SH-SY5Y (cell line): Measurements from ENCODE around the gene XYLB.

Source experiments
- GATA2 ChIP-seq: IDR thresholded peaks from 2 replicates; pipeline ENCODE4 v1.6.1; 2011; ENCODE audit warnings: mild to moderate bottlenecking, low read depth, low read length
- GATA3 ChIP-seq: IDR thresholded peaks from 2 replicates; pipeline ENCODE4 v1.6.1; 2011; ENCODE audit warnings: low read depth, mild to moderate bottlenecking, low read length, moderate library complexity

The XYLB gene

GRCh38 chr3:38315488-38316230, 30.9 kb upstream of the XYLB start:
- TF ChIP-seq GATA3, result no peak
- no peak for TF ChIP-seq GATA2

GRCh38 chr3:38316356-38317191, 30.0 kb upstream of the XYLB start:
- TF ChIP-seq GATA3 (no peak), GATA2 (no peak)

GRCh38 chr3:38317192-38317759, 29.3 kb upstream of the XYLB start:
- TF ChIP-seq GATA3 (no peak), GATA2 (no peak)

- TF ChIP-seq GATA3 (no peak), GATA2 (no peak)
Observed at GRCh38 chr3:38318766-38319671, 27.6 kb upstream of the XYLB start.

GRCh38 chr3:38323060-38323459, 23.5 kb upstream of the XYLB start:
- TF ChIP-seq GATA2 (no peak), GATA3 (no peak)

- no peak for TF ChIP-seq GATA2
- TF ChIP-seq GATA3, result no peak
Observed at GRCh38 chr3:38325256-38325655, 21.3 kb upstream of the XYLB start.

- no peak for TF ChIP-seq GATA2
- TF ChIP-seq GATA3, result no peak
Observed at GRCh38 chr3:38327335-38328009, 19.1 kb upstream of the XYLB start.

- TF ChIP-seq GATA2 (no peak), GATA3 (no peak)
Observed at GRCh38 chr3:38331257-38332022, 15.1 kb upstream of the XYLB start.

- TF ChIP-seq GATA3, result no peak
- TF ChIP-seq GATA2, result no peak
Observed at GRCh38 chr3:38332201-38332600, 14.4 kb upstream of the XYLB start.

GRCh38 chr3:38334142-38335055, 12.2 kb upstream of the XYLB start:
- TF ChIP-seq GATA2 (no peak), GATA3 (no peak)

GRCh38 chr3:38335263-38335662, 11.3 kb upstream of the XYLB start:
- TF ChIP-seq GATA2, result no peak

- TF ChIP-seq GATA2, result no peak
Observed at GRCh38 chr3:38337703-38338102, 8.9 kb upstream of the XYLB start.

- TF ChIP-seq GATA3, result no peak
- TF ChIP-seq GATA2, result no peak
Observed at GRCh38 chr3:38343797-38344594, 2.6 kb upstream of the XYLB start.
